Neural progenitor cell (in vitro differentiated cells): ENCODE data around the gene ISX.

Experiments used
- EZH2 ChIP-seq: fragments of 200-600 bp; sonication (generic); IDR thresholded peaks from 2 replicates; pipeline ENCODE4 v1.6.1; 2017; ENCODE audit warnings: antibody characterized with exemption, mild to moderate bottlenecking, moderate library complexity
- EZH2phosphoT487 ChIP-seq: fragments of 200-600 bp; sonication (generic); IDR thresholded peaks from 2 replicates; pipeline ENCODE4 v1.6.1; 2017; ENCODE audit warnings: antibody characterized with exemption
- TF ChIP-seq, protein P1 (sequence below): fragments of 200-600 bp; sonication (generic); IDR thresholded peaks from 2 replicates; pipeline ENCODE4 v1.5.1; 2017; ENCODE audit warnings: antibody characterized with exemption, mild to moderate bottlenecking

DNA sequence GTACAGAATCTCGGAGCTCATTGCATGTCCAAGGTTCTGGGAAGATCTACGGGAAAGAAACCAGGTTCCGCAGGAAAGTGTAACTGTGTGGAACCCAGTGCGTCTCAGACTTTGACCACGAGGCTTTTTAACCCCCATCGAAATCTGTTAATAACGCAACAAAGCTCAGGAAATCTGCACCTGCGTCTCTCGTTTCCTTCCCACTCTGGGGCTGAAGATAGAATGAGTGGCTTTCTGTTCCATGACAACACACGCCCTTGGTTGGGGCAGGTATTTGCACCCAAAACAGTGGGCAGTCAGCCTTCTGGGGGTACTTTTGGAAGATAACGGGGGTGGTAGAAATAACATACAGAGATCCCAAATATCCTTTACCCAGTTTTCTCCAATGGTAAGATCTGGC lies 38.5 kb downstream of the ISX start:
- TF ChIP-seq, protein P1, sequence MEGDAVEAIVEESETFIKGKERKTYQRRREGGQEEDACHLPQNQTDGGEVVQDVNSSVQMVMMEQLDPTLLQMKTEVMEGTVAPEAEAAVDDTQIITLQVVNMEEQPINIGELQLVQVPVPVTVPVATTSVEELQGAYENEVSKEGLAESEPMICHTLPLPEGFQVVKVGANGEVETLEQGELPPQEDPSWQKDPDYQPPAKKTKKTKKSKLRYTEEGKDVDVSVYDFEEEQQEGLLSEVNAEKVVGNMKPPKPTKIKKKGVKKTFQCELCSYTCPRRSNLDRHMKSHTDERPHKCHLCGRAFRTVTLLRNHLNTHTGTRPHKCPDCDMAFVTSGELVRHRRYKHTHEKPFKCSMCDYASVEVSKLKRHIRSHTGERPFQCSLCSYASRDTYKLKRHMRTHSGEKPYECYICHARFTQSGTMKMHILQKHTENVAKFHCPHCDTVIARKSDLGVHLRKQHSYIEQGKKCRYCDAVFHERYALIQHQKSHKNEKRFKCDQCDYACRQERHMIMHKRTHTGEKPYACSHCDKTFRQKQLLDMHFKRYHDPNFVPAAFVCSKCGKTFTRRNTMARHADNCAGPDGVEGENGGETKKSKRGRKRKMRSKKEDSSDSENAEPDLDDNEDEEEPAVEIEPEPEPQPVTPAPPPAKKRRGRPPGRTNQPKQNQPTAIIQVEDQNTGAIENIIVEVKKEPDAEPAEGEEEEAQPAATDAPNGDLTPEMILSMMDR: no peak
- no peak for TF ChIP-seq EZH2phosphoT487
- no peak for TF ChIP-seq EZH2
